Measurements from ENCODE around the gene ZNF787.

GRCh38 chr19:56088497-56089215 is 32.4 kb downstream of the ZNF787 start:
- TF ChIP-seq EZH2 (IDR thresholded peaks at IDR 0.05; ENCODE audit: low read depth, low read length, severe bottlenecking) (no peak), CTCF (IDR thresholded peaks at IDR 0.05; ENCODE audit: control extremely low read depth in 1 of 3, insufficient read depth in 1 of 3, low read depth in 1 of 3, low read length in 3 of 3) (no peak), SIN3A (conservative IDR thresholded peaks at IDR 0.05 in 1 of 2, IDR thresholded peaks at IDR 0.05 in 1 of 2; ENCODE audit: low read depth in 1 of 2, low read length in 2 of 2) (no peak), TEAD4 (IDR thresholded peaks at IDR 0.05; ENCODE audit: low read depth, low read length) (no peak), RAD21 (IDR thresholded peaks at IDR 0.05 in 1 of 2, conservative IDR thresholded peaks at IDR 0.05 in 1 of 2; ENCODE audit: low read depth in 2 of 2, low read length in 2 of 2) (no peak), ASH2L (IDR thresholded peaks at IDR 0.05; ENCODE audit: low read length) (no peak), JUN (IDR thresholded peaks at IDR 0.05; ENCODE audit: low read depth, low read length) (no peak), EP300 (IDR thresholded peaks at IDR 0.05; ENCODE audit: borderline replicate concordance in 1 of 2, low read depth in 2 of 2, low read length in 2 of 2) (no peak)
- TF ChIP-seq, protein P1, sequence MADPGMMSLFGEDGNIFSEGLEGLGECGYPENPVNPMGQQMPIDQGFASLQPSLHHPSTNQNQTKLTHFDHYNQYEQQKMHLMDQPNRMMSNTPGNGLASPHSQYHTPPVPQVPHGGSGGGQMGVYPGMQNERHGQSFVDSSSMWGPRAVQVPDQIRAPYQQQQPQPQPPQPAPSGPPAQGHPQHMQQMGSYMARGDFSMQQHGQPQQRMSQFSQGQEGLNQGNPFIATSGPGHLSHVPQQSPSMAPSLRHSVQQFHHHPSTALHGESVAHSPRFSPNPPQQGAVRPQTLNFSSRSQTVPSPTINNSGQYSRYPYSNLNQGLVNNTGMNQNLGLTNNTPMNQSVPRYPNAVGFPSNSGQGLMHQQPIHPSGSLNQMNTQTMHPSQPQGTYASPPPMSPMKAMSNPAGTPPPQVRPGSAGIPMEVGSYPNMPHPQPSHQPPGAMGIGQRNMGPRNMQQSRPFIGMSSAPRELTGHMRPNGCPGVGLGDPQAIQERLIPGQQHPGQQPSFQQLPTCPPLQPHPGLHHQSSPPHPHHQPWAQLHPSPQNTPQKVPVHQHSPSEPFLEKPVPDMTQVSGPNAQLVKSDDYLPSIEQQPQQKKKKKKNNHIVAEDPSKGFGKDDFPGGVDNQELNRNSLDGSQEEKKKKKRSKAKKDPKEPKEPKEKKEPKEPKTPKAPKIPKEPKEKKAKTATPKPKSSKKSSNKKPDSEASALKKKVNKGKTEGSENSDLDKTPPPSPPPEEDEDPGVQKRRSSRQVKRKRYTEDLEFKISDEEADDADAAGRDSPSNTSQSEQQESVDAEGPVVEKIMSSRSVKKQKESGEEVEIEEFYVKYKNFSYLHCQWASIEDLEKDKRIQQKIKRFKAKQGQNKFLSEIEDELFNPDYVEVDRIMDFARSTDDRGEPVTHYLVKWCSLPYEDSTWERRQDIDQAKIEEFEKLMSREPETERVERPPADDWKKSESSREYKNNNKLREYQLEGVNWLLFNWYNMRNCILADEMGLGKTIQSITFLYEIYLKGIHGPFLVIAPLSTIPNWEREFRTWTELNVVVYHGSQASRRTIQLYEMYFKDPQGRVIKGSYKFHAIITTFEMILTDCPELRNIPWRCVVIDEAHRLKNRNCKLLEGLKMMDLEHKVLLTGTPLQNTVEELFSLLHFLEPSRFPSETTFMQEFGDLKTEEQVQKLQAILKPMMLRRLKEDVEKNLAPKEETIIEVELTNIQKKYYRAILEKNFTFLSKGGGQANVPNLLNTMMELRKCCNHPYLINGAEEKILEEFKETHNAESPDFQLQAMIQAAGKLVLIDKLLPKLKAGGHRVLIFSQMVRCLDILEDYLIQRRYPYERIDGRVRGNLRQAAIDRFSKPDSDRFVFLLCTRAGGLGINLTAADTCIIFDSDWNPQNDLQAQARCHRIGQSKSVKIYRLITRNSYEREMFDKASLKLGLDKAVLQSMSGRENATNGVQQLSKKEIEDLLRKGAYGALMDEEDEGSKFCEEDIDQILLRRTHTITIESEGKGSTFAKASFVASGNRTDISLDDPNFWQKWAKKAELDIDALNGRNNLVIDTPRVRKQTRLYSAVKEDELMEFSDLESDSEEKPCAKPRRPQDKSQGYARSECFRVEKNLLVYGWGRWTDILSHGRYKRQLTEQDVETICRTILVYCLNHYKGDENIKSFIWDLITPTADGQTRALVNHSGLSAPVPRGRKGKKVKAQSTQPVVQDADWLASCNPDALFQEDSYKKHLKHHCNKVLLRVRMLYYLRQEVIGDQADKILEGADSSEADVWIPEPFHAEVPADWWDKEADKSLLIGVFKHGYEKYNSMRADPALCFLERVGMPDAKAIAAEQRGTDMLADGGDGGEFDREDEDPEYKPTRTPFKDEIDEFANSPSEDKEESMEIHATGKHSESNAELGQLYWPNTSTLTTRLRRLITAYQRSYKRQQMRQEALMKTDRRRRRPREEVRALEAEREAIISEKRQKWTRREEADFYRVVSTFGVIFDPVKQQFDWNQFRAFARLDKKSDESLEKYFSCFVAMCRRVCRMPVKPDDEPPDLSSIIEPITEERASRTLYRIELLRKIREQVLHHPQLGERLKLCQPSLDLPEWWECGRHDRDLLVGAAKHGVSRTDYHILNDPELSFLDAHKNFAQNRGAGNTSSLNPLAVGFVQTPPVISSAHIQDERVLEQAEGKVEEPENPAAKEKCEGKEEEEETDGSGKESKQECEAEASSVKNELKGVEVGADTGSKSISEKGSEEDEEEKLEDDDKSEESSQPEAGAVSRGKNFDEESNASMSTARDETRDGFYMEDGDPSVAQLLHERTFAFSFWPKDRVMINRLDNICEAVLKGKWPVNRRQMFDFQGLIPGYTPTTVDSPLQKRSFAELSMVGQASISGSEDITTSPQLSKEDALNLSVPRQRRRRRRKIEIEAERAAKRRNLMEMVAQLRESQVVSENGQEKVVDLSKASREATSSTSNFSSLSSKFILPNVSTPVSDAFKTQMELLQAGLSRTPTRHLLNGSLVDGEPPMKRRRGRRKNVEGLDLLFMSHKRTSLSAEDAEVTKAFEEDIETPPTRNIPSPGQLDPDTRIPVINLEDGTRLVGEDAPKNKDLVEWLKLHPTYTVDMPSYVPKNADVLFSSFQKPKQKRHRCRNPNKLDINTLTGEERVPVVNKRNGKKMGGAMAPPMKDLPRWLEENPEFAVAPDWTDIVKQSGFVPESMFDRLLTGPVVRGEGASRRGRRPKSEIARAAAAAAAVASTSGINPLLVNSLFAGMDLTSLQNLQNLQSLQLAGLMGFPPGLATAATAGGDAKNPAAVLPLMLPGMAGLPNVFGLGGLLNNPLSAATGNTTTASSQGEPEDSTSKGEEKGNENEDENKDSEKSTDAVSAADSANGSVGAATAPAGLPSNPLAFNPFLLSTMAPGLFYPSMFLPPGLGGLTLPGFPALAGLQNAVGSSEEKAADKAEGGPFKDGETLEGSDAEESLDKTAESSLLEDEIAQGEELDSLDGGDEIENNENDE (IDR thresholded peaks at IDR 0.05; ENCODE audit: insufficient replicate concordance, low read length), result no peak

Data from H1 (cell line).